ENCODE measurements around the gene NXPH1. TPM values are rescaled to one million over a fixed set of nuclear protein-coding genes. Genes with fewer than 3 reads are reported as not detected.

The NXPH1 gene
- total RNA-seq, 3 donors from 2014 or later (not counting 1 experiment from before 2014, with no cell fraction given) = not detected

DNA sequence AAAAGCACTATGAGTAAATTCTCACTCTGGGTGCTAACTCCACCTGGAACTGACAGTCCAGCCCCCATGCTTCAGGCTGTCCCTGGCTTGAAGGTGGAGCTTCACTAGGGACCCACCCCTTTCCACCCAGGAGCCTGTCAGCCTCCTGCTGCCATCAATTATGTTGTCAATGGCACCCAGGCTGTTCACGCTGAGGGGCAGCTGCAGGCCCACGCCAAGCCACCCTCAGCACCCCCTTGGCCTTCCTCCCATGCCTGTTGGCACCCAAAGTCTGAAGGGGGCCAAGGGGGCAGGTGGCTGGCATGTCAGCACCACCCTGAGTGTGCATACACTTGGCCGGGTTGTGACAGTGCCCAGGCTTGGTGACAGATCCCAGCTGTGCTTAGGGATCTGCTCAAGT, 149.3 kb downstream of the NXPH1 start:
- Histone ChIP-seq H3K9me3 (ENCODE audit: control insufficient read depth, insufficient read depth, low read length) (peaks cover 2% of the 10 kb centered on the region), H3K27me3 (ENCODE audit: control insufficient read depth, insufficient read depth, low read length) (no peaks in the 10 kb centered on the region), H3K36me3 (ENCODE audit: control insufficient read depth, insufficient read depth, low read length) (no peaks in the 10 kb centered on the region), H3K27ac (ENCODE audit: low read length) (no peak overlapping the region), H3K4me1 (ENCODE audit: control insufficient read depth, insufficient read depth, low read length) (no peaks in the 10 kb centered on the region), H3K4me3 (ENCODE audit: low read length) (no peak overlapping the region)
- intact Hi-C loops (cut with micrococcal nuclease) = no loop called here
- DNase-seq (no peak), ATAC-seq (no peak)
- WGBS (ENCODE audit: insufficient coverage) = 81% methylated on average over 3 of the region's 3 CpGs
- Mint-ChIP-seq H3K4me1 (no peaks in the 10 kb centered on the region), H3K27ac (no peak overlapping the region), H3K4me3 (no peak overlapping the region), H3K27me3 (ENCODE audit: low read depth in 2 of 2) (no peaks in the 10 kb centered on the region), H3K36me3 (no peaks in the 10 kb centered on the region), H3K9me3 (peaks cover 5 to 9% of the 10 kb centered on the region in 2 donors)
- no peak for TF ChIP-seq CTCF (IDR thresholded peaks at IDR 0.05)

GRCh38 chr7:8585591-8585990, 152.2 kb downstream of the NXPH1 start:
- intact Hi-C loops (cut with micrococcal nuclease) = no loop called here
- Histone ChIP-seq H3K27ac (ENCODE audit: low read length) (no peak overlapping the region), H3K4me3 (ENCODE audit: low read length) (no peak overlapping the region), H3K4me1 (ENCODE audit: control insufficient read depth, insufficient read depth, low read length) (no peaks in the 10 kb centered on the region), H3K36me3 (ENCODE audit: control insufficient read depth, insufficient read depth, low read length) (no peaks in the 10 kb centered on the region), H3K27me3 (ENCODE audit: control insufficient read depth, insufficient read depth, low read length) (no peaks in the 10 kb centered on the region), H3K9me3 (ENCODE audit: control insufficient read depth, insufficient read depth, low read length) (no peaks in the 10 kb centered on the region)
- WGBS (ENCODE audit: insufficient coverage) = 100% methylated on average over 1 of the region's 1 CpG
- Mint-ChIP-seq H3K27me3 (ENCODE audit: low read depth in 2 of 2) (no peaks in the 10 kb centered on the region), H3K36me3 (no peaks in the 10 kb centered on the region), H3K4me1 (no peaks in the 10 kb centered on the region), H3K9me3 (peaks cover 5 to 7% of the 10 kb centered on the region in 2 donors), H3K4me3 (no peak overlapping the region), H3K27ac (no peak overlapping the region)
- no peak for TF ChIP-seq CTCF (IDR thresholded peaks at IDR 0.05)
- DNase-seq = no peak
- ATAC-seq = no peak

GRCh38 chr7:8590225-8590624, 156.8 kb downstream of the NXPH1 start:
- H3K27ac ChIP-seq (ENCODE audit: low read length) = no peak overlapping the region
- DNase-seq = no peak
- H3K36me3 Mint-ChIP-seq = no peaks in the 10 kb centered on the region
- no peak for ATAC-seq
- 100% methylated on average over 3 of the region's 4 CpGs for WGBS (ENCODE audit: insufficient coverage)
- H3K27me3 ChIP-seq (ENCODE audit: control insufficient read depth, insufficient read depth, low read length) = no peaks in the 10 kb centered on the region
- H3K36me3 ChIP-seq (ENCODE audit: control insufficient read depth, insufficient read depth, low read length) = no peaks in the 10 kb centered on the region
- no peaks in the 10 kb centered on the region for H3K9me3 ChIP-seq (ENCODE audit: control insufficient read depth, insufficient read depth, low read length)
- no peak overlapping the region for H3K4me3 ChIP-seq (ENCODE audit: low read length)
- intact Hi-C loops (cut with micrococcal nuclease) = no loop called here
- H3K4me1 Mint-ChIP-seq = no peaks in the 10 kb centered on the region
- no peak overlapping the region for H3K27ac Mint-ChIP-seq
- peaks cover 0 to 4% of the 10 kb centered on the region in 2 donors for H3K9me3 Mint-ChIP-seq
- H3K4me1 ChIP-seq (ENCODE audit: control insufficient read depth, insufficient read depth, low read length) = no peaks in the 10 kb centered on the region
- no peak for TF ChIP-seq CTCF (IDR thresholded peaks at IDR 0.05)
- no peaks in the 10 kb centered on the region for H3K27me3 Mint-ChIP-seq (ENCODE audit: low read depth in 2 of 2)
- no peak overlapping the region for H3K4me3 Mint-ChIP-seq

- no peak overlapping the region for H3K27ac Mint-ChIP-seq
- Histone ChIP-seq H3K4me1 (ENCODE audit: control insufficient read depth, insufficient read depth, low read length) (no peaks in the 10 kb centered on the region), H3K4me3 (ENCODE audit: low read length) (no peak overlapping the region), H3K27ac (ENCODE audit: low read length) (no peak overlapping the region), H3K36me3 (ENCODE audit: control insufficient read depth, insufficient read depth, low read length) (no peaks in the 10 kb centered on the region), H3K27me3 (ENCODE audit: control insufficient read depth, insufficient read depth, low read length) (no peaks in the 10 kb centered on the region), H3K9me3 (ENCODE audit: control insufficient read depth, insufficient read depth, low read length) (no peaks in the 10 kb centered on the region)
- DNase-seq (no peak), ATAC-seq (no peak)
- no peaks in the 10 kb centered on the region for H3K36me3 Mint-ChIP-seq
- intact Hi-C loops (cut with micrococcal nuclease) = no loop called here
- no peak for TF ChIP-seq CTCF (IDR thresholded peaks at IDR 0.05)
- WGBS (ENCODE audit: insufficient coverage) = 73% methylated on average over 2 of the region's 3 CpGs
- no peaks in the 10 kb centered on the region for H3K4me1 Mint-ChIP-seq
- H3K9me3 Mint-ChIP-seq = peaks cover 0 to 4% of the 10 kb centered on the region in 2 donors
- no peaks in the 10 kb centered on the region for H3K27me3 Mint-ChIP-seq (ENCODE audit: low read depth in 2 of 2)
- no peak overlapping the region for H3K4me3 Mint-ChIP-seq
These were observed 157.4 kb downstream of the NXPH1 start for GRCh38 chr7:8590791-8591190.

Data from natural killer cell (primary cell).